ENCODE measurements around the gene TRIM32.
"Not testable (repeated sequence)": the region's sequence is repeated elsewhere in the genome, so short reads cannot be mapped to it uniquely, and the experiment has no call there.

TRIM32 gene

DNA sequence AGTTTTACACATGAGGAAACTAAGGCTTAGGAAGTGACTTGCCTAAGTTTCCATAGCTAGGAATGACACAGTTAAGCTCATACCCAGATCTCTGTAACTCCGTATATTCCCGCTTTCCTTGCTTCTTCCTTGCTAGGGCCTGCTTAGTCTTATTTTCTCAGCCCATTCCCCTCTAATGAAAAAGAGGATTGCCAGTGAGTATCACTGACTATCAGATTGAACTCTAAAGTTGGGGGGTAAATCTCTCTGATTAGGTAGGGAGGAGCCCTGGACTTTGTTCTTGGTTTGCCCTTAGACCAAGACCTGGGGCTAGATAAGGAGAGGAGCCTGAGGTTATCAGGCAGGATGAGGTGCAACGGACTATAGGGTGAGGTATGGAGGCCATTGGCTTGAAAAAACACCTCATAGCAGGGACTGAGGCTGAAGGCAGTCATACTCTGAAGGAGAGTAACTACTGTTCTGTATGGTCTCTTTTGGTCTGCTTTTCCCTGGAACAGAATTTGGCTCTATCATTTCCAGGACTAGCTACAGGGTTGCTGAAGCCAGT is 2.5 kb downstream of the TRIM32 start:
- no peak for TF ChIP-seq POLR2A (IDR thresholded peaks at IDR 0.05; ENCODE audit: low read depth, low read length)
- FAIRE-seq (no peak), DNase-seq (ENCODE audit: insufficient read length, low spot score) (no peak)

DNA sequence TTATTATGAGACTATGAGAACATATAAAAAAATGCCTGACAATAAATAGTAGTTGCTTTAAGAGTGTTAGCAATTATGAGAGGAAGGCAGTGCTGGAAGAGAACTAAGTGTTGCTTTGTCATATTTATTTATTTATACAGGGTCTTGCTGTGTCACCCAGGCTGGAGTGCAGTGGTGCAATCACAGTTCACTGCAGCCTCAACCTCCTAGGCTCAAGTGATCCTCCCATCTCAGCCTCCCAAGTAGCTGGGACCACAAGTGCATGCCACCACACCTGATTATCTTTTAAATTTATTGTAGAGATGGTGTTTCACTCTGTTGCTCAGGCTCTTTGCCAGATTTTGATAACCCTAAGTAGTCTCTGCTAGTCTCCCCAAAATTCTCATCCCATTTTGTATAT is 3.7 kb downstream of the TRIM32 start:
- not testable (repeated sequence) for FAIRE-seq; DNase-seq (ENCODE audit: insufficient read length, low spot score)

DNA sequence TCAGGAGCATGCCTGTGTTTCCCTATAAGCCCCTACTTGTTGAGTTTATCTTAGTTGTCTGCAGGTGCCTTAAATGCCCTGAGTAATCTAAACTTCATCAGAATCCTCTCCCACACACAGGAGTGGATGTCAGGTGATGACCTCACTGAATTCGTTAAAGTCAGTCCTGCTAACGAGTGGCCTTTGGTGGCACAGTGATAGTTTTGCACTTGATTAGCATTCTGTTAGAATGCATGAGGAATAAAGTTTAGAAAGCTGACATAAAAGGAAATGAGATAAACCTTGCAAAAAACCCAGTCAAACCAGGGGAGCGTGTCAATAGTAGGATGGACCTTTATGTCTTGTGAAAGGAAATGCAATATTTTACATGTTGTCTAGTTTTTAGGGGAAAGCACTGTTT is 4.5 kb downstream of the TRIM32 start:
- no peak for FAIRE-seq
- no peak for TF ChIP-seq POLR2A (IDR thresholded peaks at IDR 0.05; ENCODE audit: low read depth, low read length)

DNA sequence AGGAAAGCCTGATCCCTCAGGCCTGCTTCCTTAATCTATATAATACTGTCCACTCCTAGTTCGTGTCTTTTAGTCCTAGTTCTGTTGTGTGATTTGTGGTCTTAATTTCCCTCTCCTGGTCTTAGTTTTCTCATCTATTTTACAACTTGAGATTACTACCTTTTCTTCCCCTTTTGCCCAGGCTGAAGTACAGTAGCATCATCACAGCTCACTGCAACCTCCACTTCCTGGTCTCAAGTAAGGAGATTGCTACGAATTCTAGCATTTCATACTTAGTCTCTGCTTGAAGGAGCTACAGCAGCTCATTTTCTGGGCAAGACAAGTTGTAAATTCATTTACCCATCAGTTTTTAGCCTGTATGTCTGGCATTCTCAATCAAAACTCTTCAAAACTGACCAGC is 5.5 kb downstream of the TRIM32 start:
- TF ChIP-seq POLR2A (IDR thresholded peaks at IDR 0.05; ENCODE audit: low read depth, low read length): no peak
- DNase-seq (ENCODE audit: insufficient read length, low spot score): no peak
- FAIRE-seq: no peak

More for the DNA sequence above, 4.5 kb downstream of the TRIM32 start:
- no peak for DNase-seq (ENCODE audit: insufficient read length, low spot score)

DNA sequence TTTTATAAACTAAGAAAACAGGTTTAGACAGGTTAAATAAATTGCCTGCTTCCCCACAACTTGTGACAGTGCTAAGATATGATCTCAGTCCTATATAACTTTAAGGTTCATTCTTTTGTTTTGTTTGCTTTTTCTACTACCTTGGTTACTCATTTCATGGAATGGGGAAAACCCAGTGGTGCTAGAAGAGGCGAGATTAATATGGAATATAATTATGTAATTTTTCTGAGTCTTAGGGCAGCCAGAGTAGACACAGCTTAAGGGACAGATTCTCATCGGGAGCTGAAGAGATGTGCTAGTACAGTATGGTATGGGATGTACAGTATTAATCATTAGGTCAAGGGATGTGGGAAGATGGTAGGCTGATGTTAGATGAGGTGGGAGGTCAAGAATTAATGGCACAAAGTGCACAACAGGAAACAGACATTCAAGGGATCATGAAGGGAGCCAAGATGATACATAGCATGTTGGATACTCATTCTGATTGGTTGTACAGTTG is 6.2 kb downstream of the TRIM32 start:
- DNase-seq (ENCODE audit: insufficient read length, low spot score): no peak
- FAIRE-seq: no peak
- TF ChIP-seq POLR2A (IDR thresholded peaks at IDR 0.05; ENCODE audit: low read depth, low read length): no peak

DNA sequence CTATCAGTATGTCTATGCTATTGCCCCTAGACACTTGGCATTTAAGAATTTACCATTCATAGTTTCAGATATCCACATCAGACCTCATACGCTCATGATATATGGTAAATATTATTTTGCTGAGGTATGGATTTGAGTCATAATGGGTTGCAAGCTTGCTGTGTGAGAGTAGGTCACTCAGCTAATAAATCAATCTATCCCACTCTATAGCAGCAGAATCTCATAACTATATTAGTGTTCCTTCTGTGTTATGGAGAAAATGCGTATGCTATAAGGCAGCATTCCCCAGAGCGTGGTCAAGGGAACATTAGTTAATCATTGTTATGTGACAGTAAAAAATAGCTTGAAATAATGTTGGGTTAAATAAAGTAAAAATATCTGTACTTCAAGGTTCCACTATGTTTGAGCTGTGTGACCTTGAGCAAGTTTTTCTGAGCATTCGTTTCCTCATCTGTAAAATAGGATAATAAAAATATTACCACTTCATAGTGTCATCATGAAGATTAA is 7.7 kb downstream of the TRIM32 start:
- TF ChIP-seq POLR2A (IDR thresholded peaks at IDR 0.05; ENCODE audit: low read depth, low read length): no peak
- DNase-seq (ENCODE audit: insufficient read length, low spot score) (no peak), FAIRE-seq (no peak)

DNA sequence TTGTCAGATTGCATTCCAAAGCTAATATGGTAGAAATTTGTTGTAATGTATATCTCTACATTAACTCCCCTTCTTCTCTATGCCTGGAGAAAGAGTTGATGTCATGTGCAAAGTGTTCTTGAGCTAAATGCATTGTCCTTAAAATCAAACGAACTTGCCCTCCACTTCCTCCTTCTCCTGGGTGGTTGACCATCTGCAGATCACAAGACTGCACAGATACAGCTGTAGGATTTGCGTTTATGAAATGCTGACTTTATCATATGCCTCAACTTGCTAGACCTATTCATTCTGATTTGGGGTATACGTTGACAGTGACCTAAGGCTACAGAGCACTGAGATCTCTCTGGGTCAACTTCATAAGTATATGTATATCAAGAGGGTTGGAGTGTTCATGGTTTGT is 8.3 kb downstream of the TRIM32 start:
- FAIRE-seq: no peak
- no peak for DNase-seq (ENCODE audit: insufficient read length, low spot score)
- TF ChIP-seq POLR2A (IDR thresholded peaks at IDR 0.05; ENCODE audit: low read depth, low read length): no peak

DNA sequence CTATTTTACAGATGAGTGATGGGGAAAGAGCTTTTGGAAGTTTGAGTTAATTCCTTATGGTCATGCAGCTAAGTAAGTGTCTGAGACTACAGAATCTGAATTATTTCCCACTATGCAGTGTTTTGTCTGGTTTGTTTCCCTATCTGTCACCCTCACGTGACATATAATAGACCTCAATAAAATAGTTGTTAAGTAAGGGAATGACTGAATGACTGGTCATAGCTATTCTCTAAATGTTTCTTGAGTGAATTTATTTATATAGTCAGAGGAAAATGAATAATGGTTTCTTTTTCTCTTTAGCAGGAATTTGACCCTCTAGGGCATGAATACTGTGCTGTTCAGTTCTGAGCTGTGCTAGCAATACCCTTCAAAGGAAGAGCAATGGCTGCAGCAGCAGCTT is 10.3 kb downstream of the TRIM32 start:
- DNase-seq (ENCODE audit: insufficient read length, low spot score) (no peak), FAIRE-seq (no peak)
- no peak for TF ChIP-seq POLR2A (IDR thresholded peaks at IDR 0.05; ENCODE audit: low read depth, low read length)

DNA sequence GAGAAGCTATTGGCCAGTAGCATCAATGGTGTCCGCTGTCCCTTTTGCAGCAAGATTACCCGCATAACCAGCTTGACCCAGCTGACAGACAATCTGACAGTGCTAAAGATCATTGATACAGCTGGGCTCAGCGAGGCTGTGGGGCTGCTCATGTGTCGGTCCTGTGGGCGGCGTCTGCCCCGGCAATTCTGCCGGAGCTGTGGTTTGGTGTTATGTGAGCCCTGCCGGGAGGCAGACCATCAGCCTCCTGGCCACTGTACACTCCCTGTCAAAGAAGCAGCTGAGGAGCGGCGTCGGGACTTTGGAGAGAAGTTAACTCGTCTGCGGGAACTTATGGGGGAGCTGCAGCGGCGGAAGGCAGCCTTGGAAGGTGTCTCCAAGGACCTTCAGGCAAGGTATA is 10.8 kb downstream of the TRIM32 start:
- no peak for TF ChIP-seq POLR2A (IDR thresholded peaks at IDR 0.05; ENCODE audit: low read depth, low read length)
- FAIRE-seq: no peak
- DNase-seq (ENCODE audit: insufficient read length, low spot score): no peak

DNA sequence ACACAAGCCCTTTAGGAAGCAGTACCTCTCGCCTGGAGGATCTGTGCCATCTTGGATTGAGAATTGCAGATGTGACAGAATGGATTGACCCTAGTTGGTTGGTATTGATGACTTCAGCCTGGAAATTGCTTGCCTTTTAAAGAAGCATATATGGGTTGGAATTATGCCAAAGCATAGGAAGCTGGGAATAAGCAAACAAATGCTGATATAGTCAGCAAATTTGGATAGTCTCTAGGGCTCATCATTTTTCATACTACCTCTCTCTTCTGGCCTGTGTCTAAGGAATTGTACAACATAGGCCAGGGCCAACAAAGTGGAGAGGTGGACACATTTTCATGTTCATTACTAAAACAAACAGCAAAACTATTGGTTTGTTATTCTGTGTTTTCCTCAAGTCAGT is 13.2 kb downstream of the TRIM32 start:
- TF ChIP-seq POLR2A (IDR thresholded peaks at IDR 0.05; ENCODE audit: low read depth, low read length): no peak
- peak; percentile 15 for FAIRE-seq
- no peak for DNase-seq (ENCODE audit: insufficient read length, low spot score)

DNA sequence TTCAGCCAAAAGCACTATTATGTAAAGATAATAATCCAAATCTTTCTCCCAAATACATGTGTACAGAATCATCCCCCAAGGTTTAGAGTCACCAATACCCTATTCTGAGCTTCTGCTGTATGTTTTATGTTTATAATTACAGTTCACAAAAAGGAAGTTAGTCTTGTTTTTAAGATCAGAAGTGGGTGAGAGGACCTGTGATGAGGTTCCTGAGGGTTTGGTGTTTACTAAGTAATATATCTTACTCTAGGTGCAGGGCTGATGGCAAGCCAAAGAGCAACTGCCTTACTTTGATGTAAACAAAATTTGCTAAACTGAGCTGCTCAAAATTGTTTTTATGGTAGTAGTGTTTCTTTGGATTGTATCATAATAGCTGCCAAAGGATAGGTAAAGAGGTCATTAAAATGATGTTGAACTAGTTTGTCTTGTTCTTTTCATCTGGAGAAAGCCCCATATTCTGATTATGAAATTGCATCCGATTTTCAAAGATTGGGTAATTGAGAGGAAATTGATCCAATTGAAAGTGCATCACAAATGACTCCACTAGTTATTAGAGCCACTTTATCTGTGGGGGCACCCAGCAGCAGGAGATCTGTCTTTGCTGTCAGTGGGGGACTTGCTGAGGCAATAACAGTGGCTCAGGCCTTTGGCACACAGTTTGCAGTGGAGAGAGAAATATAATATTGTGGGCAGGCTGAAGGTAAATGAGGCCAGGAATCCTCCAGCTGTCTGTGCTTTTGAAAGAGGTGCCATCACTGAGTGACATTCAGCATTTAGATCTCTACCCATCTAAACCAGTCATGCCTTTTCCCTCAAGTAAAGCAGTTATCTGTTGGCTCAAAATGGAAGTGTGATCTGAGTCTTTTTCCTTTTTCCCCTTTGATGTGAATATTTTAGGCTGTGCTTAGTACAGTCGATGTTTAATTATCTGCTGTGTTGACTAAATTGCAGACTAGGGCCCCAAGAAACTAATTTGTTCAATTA is 14.1 kb downstream of the TRIM32 start:
- DNase-seq (ENCODE audit: insufficient read length, low spot score) (no peak), FAIRE-seq (peak; percentile 70)
- TF ChIP-seq POLR2A (IDR thresholded peaks at IDR 0.05; ENCODE audit: low read depth, low read length): no peak

DNA sequence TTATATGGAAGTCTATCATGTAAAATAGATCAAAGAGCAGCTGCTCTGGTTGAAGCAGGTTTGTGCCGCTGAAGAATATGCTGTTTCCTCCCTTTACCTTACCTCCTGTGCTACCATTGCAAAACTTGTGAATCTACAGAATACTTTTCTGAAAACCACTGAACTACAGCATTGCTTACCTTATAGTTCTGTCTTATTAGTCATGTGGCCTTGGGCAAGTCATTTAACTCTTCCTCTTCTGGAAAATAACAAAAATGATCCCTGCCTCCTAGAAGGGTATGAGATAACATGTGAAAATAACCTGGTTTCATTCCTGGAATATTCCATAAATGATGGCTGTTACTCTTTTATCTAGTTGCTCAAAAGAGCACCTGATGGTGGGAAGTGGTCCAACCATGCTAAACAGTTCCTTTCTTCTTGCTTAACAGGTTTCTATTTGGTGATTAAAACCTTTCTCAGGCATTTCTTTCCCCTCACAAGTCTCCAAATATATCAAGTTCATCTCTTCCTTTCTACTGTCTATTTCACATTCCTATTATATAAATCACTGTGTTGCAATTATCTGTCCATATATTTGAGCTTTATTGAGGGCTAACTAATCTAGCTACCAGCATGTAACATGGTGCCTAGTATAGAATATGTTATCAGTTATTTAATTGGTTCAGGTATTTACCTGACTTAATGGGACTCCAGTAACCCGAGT is 15.0 kb downstream of the TRIM32 start:
- DNase-seq (ENCODE audit: insufficient read length, low spot score): no peak
- no peak for TF ChIP-seq POLR2A (IDR thresholded peaks at IDR 0.05; ENCODE audit: low read depth, low read length)
- FAIRE-seq: peak; percentile 33

DNA sequence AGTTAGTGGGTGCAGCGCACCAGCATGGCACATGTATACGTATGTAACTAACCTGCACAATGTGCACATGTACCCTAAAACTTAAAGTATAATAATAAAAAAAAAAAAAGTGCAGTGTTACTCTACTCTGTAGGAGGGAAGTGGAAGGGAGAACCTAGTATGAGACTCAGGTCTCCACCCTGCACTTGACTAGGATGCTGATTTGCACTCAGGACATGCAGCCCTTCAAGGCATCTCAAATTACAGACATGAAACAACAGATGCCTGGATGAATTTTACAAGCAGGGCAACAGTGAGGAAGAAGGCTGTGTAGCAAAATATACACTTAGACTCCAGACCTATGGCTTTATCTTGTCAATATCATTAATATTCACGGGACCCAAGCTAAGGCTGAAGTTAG is 16.5 kb downstream of the TRIM32 start:
- FAIRE-seq: no peak
- no peak for DNase-seq (ENCODE audit: insufficient read length, low spot score)
- TF ChIP-seq POLR2A (IDR thresholded peaks at IDR 0.05; ENCODE audit: low read depth, low read length): no peak

DNA sequence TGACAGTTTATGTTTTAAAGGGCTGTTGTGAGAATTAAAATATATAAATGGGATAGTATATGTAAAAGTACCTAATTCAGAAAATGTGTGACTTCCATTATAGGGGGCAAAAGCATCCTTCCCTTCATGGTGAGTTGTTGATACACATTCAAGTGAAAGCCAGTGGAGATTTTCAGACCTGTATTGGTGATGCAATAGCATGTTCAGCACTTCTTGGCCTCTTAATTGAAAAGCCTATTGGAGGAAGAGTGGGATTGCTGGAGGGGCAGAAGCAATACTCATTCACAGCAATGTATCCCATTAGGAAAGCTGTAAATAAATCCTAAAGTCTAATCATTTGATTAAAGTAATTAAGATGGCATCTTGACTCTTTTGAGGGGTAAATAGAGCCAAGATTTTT is 17.4 kb downstream of the TRIM32 start:
- DNase-seq (ENCODE audit: insufficient read length, low spot score) (no peak), FAIRE-seq (peak; percentile 83)
- TF ChIP-seq POLR2A (IDR thresholded peaks at IDR 0.05; ENCODE audit: low read depth, low read length): no peak
